Measurements from ENCODE around the gene CDKN1B.

Gene CDKN1B

DNA sequence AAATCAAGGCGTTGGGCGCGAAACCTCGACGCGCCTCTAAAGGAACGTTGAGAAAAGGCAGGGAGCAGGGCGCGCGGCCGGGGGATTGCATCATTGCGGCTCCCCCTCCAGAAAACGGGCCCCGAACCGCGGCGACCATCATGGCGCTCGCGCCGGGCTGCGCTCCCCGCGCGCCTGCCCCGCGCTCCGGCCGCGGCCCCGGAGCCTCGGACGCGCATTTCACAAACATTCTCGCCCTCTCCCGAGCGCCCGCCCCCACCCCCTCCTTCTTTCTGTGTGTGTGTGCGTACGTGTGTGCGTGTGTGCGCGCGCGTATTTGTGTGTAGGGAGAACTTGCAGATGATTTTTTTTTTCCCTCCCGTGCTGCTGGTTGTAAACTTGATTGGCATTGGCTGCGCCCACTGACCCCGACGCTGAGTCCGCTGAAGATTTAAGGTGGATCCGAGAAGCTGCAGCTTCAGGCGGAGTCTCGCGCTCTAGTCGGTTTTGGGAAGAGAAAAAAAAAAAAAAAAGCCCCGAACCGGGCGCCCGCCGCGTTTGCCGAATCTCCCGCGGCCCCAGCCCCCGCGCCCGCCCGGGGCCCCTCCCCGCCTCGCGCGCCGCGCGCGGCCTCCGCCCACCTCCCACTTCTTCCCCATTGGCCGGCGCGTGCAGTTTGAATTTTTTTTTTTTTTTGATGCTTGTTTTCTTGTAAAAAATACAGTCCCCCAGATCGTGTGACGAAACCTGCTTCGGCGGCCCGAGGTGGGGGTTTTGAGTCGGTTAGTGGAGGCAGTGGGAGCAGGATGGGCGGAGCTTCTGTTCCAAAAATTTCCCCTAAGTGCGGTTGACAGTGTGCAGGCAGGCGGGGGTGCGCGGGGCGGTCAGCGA lies 8.2 kb downstream of the CDKN1B start:
- peak overlapping the region; percentile 96 for H3K9ac ChIP-seq (ENCODE audit: insufficient read length, low read depth)
- peaks cover 30% of the 10 kb centered on the region for H3K36me3 ChIP-seq (ENCODE audit: insufficient read depth, insufficient read length, low read length)
- peak; percentile 100 for DNase-seq (ENCODE audit: low read depth, low spot score)
- peak overlapping the region; percentile 81 for H3K4me3 ChIP-seq (ENCODE audit: insufficient read length, low read depth)
- TF ChIP-seq ZNF274 (IDR thresholded peaks at IDR 0.05; ENCODE audit: low read depth, low read length) (no peak), YY1 (IDR thresholded peaks at IDR 0.05; ENCODE audit: insufficient read depth, insufficient read length) (peak; percentile 65), SUZ12 (IDR thresholded peaks at IDR 0.05; ENCODE audit: extremely low read depth, insufficient read depth, insufficient read length) (no peak)
- H3K27me3 ChIP-seq (ENCODE audit: insufficient read depth, insufficient read length), result no peaks in the 10 kb centered on the region
- H3K9me3 ChIP-seq (ENCODE audit: insufficient read depth, low read length), result no peaks in the 10 kb centered on the region
- H3K4me1 ChIP-seq (ENCODE audit: insufficient read depth, insufficient read length), result peaks cover 3% of the 10 kb centered on the region

DNA sequence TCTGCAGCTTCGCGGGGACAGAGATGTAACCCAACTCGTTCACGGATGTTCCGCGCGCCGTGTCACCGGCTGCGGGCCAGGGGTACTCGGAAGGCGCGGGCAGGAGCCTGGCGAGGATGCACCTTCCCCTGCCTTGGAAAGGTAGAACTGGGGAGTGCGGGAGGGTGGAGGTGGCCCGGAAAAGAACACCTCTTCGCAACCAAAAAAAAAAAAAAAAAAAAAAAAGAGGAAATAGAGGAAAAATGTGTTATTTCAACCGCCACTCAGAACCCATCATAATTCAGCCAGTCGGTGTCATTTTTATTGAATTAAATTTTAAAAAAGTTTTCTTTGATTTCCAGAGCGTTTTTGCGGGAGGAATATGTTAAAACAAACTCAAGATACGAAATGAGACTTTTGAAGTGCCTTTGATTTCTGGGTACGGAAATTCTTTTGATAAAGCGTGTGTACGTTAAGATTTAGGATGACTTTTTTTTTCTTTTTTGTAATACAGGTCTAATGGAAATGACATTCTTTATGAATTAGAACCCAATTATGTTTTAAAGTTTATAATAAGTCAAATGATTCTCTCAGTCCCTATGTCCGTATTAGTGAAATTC lies 8.9 kb downstream of the CDKN1B start:
- H3K36me3 ChIP-seq (ENCODE audit: insufficient read depth, insufficient read length, low read length), result peaks cover 22% of the 10 kb centered on the region
- peak overlapping the region; percentile 87 for H3K9ac ChIP-seq (ENCODE audit: insufficient read length, low read depth)
- peak overlapping the region; percentile 81 for H3K4me3 ChIP-seq (ENCODE audit: insufficient read length, low read depth)
- peaks cover 3% of the 10 kb centered on the region for H3K4me1 ChIP-seq (ENCODE audit: insufficient read depth, insufficient read length)
- DNase-seq (ENCODE audit: low read depth, low spot score), result no peak
- H3K27me3 ChIP-seq (ENCODE audit: insufficient read depth, insufficient read length), result no peaks in the 10 kb centered on the region
- no peaks in the 10 kb centered on the region for H3K9me3 ChIP-seq (ENCODE audit: insufficient read depth, low read length)
- TF ChIP-seq ZNF274 (IDR thresholded peaks at IDR 0.05; ENCODE audit: low read depth, low read length) (no peak), SUZ12 (IDR thresholded peaks at IDR 0.05; ENCODE audit: extremely low read depth, insufficient read depth, insufficient read length) (no peak), YY1 (IDR thresholded peaks at IDR 0.05; ENCODE audit: insufficient read depth, insufficient read length) (no peak)

GRCh38 chr12:12726555-12727093 lies 9.5 kb downstream of the CDKN1B start:
- Histone ChIP-seq H3K4me1 (ENCODE audit: insufficient read depth, insufficient read length) (peaks cover 3% of the 10 kb centered on the region), H3K27me3 (ENCODE audit: insufficient read depth, insufficient read length) (no peaks in the 10 kb centered on the region), H3K36me3 (ENCODE audit: insufficient read depth, insufficient read length, low read length) (peaks cover 18% of the 10 kb centered on the region), H3K9me3 (ENCODE audit: insufficient read depth, low read length) (no peaks in the 10 kb centered on the region), H3K4me3 (ENCODE audit: insufficient read length, low read depth) (peak overlapping the region; percentile 81), H3K9ac (ENCODE audit: insufficient read length, low read depth) (peak overlapping the region; percentile 87)
- TF ChIP-seq SUZ12 (IDR thresholded peaks at IDR 0.05; ENCODE audit: extremely low read depth, insufficient read depth, insufficient read length), result no peak
- no peak for TF ChIP-seq YY1 (IDR thresholded peaks at IDR 0.05; ENCODE audit: insufficient read depth, insufficient read length)
- TF ChIP-seq ZNF274 (IDR thresholded peaks at IDR 0.05; ENCODE audit: low read depth, low read length), result no peak
- DNase-seq (ENCODE audit: low read depth, low spot score), result no peak

GRCh38 chr12:12731178-12731577 lies 14.0 kb downstream of the CDKN1B start:
- no peaks in the 10 kb centered on the region for H3K27me3 ChIP-seq (ENCODE audit: insufficient read depth, insufficient read length)
- peaks cover 19% of the 10 kb centered on the region; the same call in 1 of the 2 replicates for H3K9me3 ChIP-seq (ENCODE audit: insufficient read depth, low read length)
- H3K36me3 ChIP-seq (ENCODE audit: insufficient read depth, insufficient read length, low read length), result peaks cover 9% of the 10 kb centered on the region
- no peak overlapping the region for H3K9ac ChIP-seq (ENCODE audit: insufficient read length, low read depth)
- no peak for DNase-seq (ENCODE audit: low read depth, low spot score)
- H3K4me1 ChIP-seq (ENCODE audit: insufficient read depth, insufficient read length), result no peaks in the 10 kb centered on the region
- no peak for TF ChIP-seq SUZ12 (IDR thresholded peaks at IDR 0.05; ENCODE audit: extremely low read depth, insufficient read depth, insufficient read length)
- H3K4me3 ChIP-seq (ENCODE audit: insufficient read length, low read depth), result no peak overlapping the region

DNA sequence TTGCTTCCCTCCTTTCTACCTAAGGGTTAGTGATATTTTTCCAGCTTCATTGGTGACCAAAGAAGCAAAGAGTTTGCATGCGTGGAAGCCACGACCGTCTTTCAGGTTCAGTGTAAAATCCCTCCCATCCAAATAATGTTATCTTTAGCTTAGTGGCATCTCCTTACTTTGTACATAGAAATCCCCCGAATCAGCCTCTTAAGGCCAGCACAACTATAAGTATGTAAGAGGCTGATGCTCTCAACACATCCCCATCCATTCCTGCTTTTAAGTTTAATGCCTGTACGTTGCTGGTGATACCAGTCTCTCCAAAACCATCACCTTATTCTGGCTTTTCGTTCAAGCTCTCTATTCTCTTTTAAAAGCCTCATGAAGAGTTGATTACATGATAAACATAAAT lies 14.6 kb downstream of the CDKN1B start:
- Histone ChIP-seq H3K4me3 (ENCODE audit: insufficient read length, low read depth) (no peak overlapping the region), H3K9me3 (ENCODE audit: insufficient read depth, low read length) (peaks cover 19% of the 10 kb centered on the region; the same call in 1 of the 2 replicates), H3K9ac (ENCODE audit: insufficient read length, low read depth) (no peak overlapping the region), H3K36me3 (ENCODE audit: insufficient read depth, insufficient read length, low read length) (peaks cover 9% of the 10 kb centered on the region), H3K4me1 (ENCODE audit: insufficient read depth, insufficient read length) (no peaks in the 10 kb centered on the region), H3K27me3 (ENCODE audit: insufficient read depth, insufficient read length) (no peaks in the 10 kb centered on the region)
- DNase-seq (ENCODE audit: low read depth, low spot score), result no peak
- no peak for TF ChIP-seq YY1 (IDR thresholded peaks at IDR 0.05; ENCODE audit: insufficient read depth, insufficient read length)
- TF ChIP-seq SUZ12 (IDR thresholded peaks at IDR 0.05; ENCODE audit: extremely low read depth, insufficient read depth, insufficient read length), result no peak
- no peak for TF ChIP-seq ZNF274 (IDR thresholded peaks at IDR 0.05; ENCODE audit: low read depth, low read length)

GRCh38 chr12:12733118-12733517 lies 15.9 kb downstream of the CDKN1B start:
- Histone ChIP-seq H3K27me3 (ENCODE audit: insufficient read depth, insufficient read length) (no peaks in the 10 kb centered on the region), H3K4me1 (ENCODE audit: insufficient read depth, insufficient read length) (no peaks in the 10 kb centered on the region), H3K36me3 (ENCODE audit: insufficient read depth, insufficient read length, low read length) (peaks cover 2% of the 10 kb centered on the region), H3K4me3 (ENCODE audit: insufficient read length, low read depth) (no peak overlapping the region), H3K9ac (ENCODE audit: insufficient read length, low read depth) (no peak overlapping the region), H3K9me3 (ENCODE audit: insufficient read depth, low read length) (peaks cover 19% of the 10 kb centered on the region; the same call in 1 of the 2 replicates)
- DNase-seq (ENCODE audit: low read depth, low spot score), result no peak
- TF ChIP-seq ZNF274 (IDR thresholded peaks at IDR 0.05; ENCODE audit: low read depth, low read length), result no peak
- no peak for TF ChIP-seq SUZ12 (IDR thresholded peaks at IDR 0.05; ENCODE audit: extremely low read depth, insufficient read depth, insufficient read length)
- TF ChIP-seq YY1 (IDR thresholded peaks at IDR 0.05; ENCODE audit: insufficient read depth, insufficient read length), result no peak

DNA sequence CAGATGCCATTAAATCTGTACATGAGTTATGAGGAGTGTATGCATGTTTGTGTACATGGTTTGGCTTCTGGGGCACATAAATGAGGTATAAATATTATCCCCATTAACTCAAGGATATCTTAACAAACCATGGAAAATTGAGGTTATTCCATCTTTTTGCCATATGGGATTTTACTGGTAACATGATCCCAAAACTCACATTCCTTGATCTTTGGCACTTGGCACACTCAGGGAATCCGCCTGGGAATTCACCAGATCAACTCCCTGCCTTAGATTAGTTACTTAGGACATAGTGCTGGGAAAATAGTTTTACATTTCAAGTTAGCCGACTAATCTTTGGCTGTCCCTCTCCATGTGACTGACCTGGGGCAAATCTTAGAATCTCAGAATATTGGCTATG lies 16.9 kb downstream of the CDKN1B start:
- Histone ChIP-seq H3K9me3 (ENCODE audit: insufficient read depth, low read length) (peaks cover 19% of the 10 kb centered on the region; the same call in 1 of the 2 replicates), H3K36me3 (ENCODE audit: insufficient read depth, insufficient read length, low read length) (no peaks in the 10 kb centered on the region), H3K4me1 (ENCODE audit: insufficient read depth, insufficient read length) (no peaks in the 10 kb centered on the region), H3K9ac (ENCODE audit: insufficient read length, low read depth) (no peak overlapping the region), H3K4me3 (ENCODE audit: insufficient read length, low read depth) (no peak overlapping the region), H3K27me3 (ENCODE audit: insufficient read depth, insufficient read length) (no peaks in the 10 kb centered on the region)
- DNase-seq (ENCODE audit: low read depth, low spot score), result no peak
- TF ChIP-seq YY1 (IDR thresholded peaks at IDR 0.05; ENCODE audit: insufficient read depth, insufficient read length) (no peak), ZNF274 (IDR thresholded peaks at IDR 0.05; ENCODE audit: low read depth, low read length) (no peak), SUZ12 (IDR thresholded peaks at IDR 0.05; ENCODE audit: extremely low read depth, insufficient read depth, insufficient read length) (no peak)

All from NT2/D1 (cell line).